Measurements from ENCODE around the gene BCAT1. TPM values are rescaled to one million over a fixed set of nuclear protein-coding genes. Genes with fewer than 3 reads are reported as not detected.
A peak's percentile ranks its signal among the peaks of the same experiment; 100 is the strongest.
"Not testable (repeated sequence)": the region's sequence is repeated elsewhere in the genome, so short reads cannot be mapped to it uniquely, and the experiment has no call there.

The BCAT1 gene
- total and polyA plus RNA-seq, 2 experiments from 2014 or later = 53.6 to 181 TPM

- no peak overlapping the region for H3K27ac Mint-ChIP-seq
- H3K27me3 ChIP-seq (ENCODE audit: insufficient read depth) = no peaks in the 10 kb centered on the region
Observed at GRCh38 chr12:24852420-24852819, 96.5 kb downstream of the BCAT1 start.

DNA sequence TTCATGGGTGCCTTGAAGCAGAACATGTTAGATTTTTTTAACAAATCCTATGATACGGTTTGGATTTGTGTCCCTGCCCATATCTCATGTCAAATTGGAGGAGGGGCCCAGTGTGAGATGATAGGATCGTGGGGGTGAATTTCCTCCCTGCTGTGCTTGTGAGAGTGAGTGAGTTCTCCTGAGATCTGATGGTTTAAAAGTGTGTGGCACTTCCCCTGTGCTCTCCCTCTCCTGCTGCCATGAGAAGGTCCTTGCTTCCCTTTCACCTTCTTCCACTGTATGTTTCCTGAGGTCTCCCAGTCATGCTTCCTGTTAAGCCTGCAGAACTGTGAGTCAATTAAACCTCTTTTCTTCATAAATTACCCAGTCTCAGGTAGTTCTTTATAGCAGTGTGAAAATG is 97.0 kb downstream of the BCAT1 start:
- H3K9me2 ChIP-seq (ENCODE audit: insufficient read depth); H3K27me3 ChIP-seq (ENCODE audit: insufficient read depth); H4K20me1 ChIP-seq (replicated peaks; ENCODE audit: insufficient read depth); H2AFZ ChIP-seq; H3K9me3 Mint-ChIP-seq; H3K4me3 Mint-ChIP-seq; H3K4me3 ChIP-seq; H3K4me2 ChIP-seq; H3K36me3 ChIP-seq (ENCODE audit: insufficient read depth); DNase-seq (ENCODE audit: low spot score); H3F3A ChIP-seq (replicated peaks; ENCODE audit: low read depth); H3K27ac Mint-ChIP-seq; H3K27me3 Mint-ChIP-seq (ENCODE audit: insufficient read depth, low read depth, poor library complexity); ATAC-seq; H3K27ac ChIP-seq (ENCODE audit: low read depth); H3K4me1 ChIP-seq (ENCODE audit: insufficient read depth): not testable (repeated sequence)
- peaks cover 24% of the 10 kb centered on the region for H3K79me2 ChIP-seq (replicated peaks; ENCODE audit: insufficient read depth)
- Mint-ChIP-seq H3K36me3 (ENCODE audit: low read depth) (peaks cover 72% of the 10 kb centered on the region), H3K4me1 (peaks cover 44% of the 10 kb centered on the region)

More at GRCh38 chr12:24852420-24852819, 96.5 kb downstream of the BCAT1 start:
- peaks cover 44% of the 10 kb centered on the region for H3K4me1 Mint-ChIP-seq
- peaks cover 10% of the 10 kb centered on the region; the same call in 1 of the 2 replicates for H3K4me1 ChIP-seq (ENCODE audit: insufficient read depth)
- no peak overlapping the region for H3K4me2 ChIP-seq
- H3K9me3 Mint-ChIP-seq = peaks cover 3% of the 10 kb centered on the region; the same call in 1 of the 3 replicates
- peaks cover 8% of the 10 kb centered on the region; the same call in 1 of the 2 replicates for H4K20me1 ChIP-seq (replicated peaks; ENCODE audit: insufficient read depth)
- H3K4me3 ChIP-seq = no peak overlapping the region
- no peaks in the 10 kb centered on the region for H3F3A ChIP-seq (replicated peaks; ENCODE audit: low read depth)
- H3K36me3 Mint-ChIP-seq (ENCODE audit: low read depth) = peaks cover 72% of the 10 kb centered on the region
- H3K9me2 ChIP-seq (ENCODE audit: insufficient read depth) = no peaks in the 10 kb centered on the region
- H3K27ac ChIP-seq (ENCODE audit: low read depth) = no peak overlapping the region
- peaks cover 4% of the 10 kb centered on the region; the same call in 1 of the 2 replicates for H3K36me3 ChIP-seq (ENCODE audit: insufficient read depth)
- H2AFZ ChIP-seq = no peak overlapping the region
- no peak overlapping the region for H3K4me3 Mint-ChIP-seq
- H3K27me3 Mint-ChIP-seq (ENCODE audit: insufficient read depth, low read depth, poor library complexity) = peaks cover 8% of the 10 kb centered on the region
- DNase-seq (ENCODE audit: low spot score) = no peak
- ATAC-seq = no peak
- peaks cover 20% of the 10 kb centered on the region for H3K79me2 ChIP-seq (replicated peaks; ENCODE audit: insufficient read depth)
- no peak for TF ChIP-seq CREB1 (CRISPR knock-in tag; IDR thresholded peaks at IDR 0.05; ENCODE audit: low read depth)
- TF ChIP-seq, protein P1, sequence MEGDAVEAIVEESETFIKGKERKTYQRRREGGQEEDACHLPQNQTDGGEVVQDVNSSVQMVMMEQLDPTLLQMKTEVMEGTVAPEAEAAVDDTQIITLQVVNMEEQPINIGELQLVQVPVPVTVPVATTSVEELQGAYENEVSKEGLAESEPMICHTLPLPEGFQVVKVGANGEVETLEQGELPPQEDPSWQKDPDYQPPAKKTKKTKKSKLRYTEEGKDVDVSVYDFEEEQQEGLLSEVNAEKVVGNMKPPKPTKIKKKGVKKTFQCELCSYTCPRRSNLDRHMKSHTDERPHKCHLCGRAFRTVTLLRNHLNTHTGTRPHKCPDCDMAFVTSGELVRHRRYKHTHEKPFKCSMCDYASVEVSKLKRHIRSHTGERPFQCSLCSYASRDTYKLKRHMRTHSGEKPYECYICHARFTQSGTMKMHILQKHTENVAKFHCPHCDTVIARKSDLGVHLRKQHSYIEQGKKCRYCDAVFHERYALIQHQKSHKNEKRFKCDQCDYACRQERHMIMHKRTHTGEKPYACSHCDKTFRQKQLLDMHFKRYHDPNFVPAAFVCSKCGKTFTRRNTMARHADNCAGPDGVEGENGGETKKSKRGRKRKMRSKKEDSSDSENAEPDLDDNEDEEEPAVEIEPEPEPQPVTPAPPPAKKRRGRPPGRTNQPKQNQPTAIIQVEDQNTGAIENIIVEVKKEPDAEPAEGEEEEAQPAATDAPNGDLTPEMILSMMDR (conservative IDR thresholded peaks at IDR 0.05; ENCODE audit: low read depth in 2 of 2) = peak in 1 of 2 experiments; percentile 48; a peak in 2 of 4 replicates

- H3K4me3 ChIP-seq = no peak overlapping the region
- H3K27ac Mint-ChIP-seq = peak overlapping the region; percentile 24; the same call in 1 of the 2 replicates
- no peaks in the 10 kb centered on the region for H3K9me3 Mint-ChIP-seq
- ATAC-seq (no peak), DNase-seq (ENCODE audit: low spot score) (no peak)
- peaks cover 27% of the 10 kb centered on the region for H3K79me2 ChIP-seq (replicated peaks; ENCODE audit: insufficient read depth)
- H3K36me3 ChIP-seq (ENCODE audit: insufficient read depth) = 0 out of 2 replicates have a peak, but pooled peaks cover 4% of the 10 kb centered on the region
- H3F3A ChIP-seq (replicated peaks; ENCODE audit: low read depth) = no peaks in the 10 kb centered on the region
- H3K27me3 ChIP-seq (ENCODE audit: insufficient read depth) = no peaks in the 10 kb centered on the region
- H3K4me3 Mint-ChIP-seq = no peak overlapping the region
- H3K9me2 ChIP-seq (ENCODE audit: insufficient read depth) = no peaks in the 10 kb centered on the region
- H3K4me1 ChIP-seq (ENCODE audit: insufficient read depth) = peaks cover 10% of the 10 kb centered on the region; the same call in 1 of the 2 replicates
- no peak overlapping the region for H3K27ac ChIP-seq (ENCODE audit: low read depth)
- TF ChIP-seq CREB1 (CRISPR knock-in tag; IDR thresholded peaks at IDR 0.05; ENCODE audit: low read depth) (no peak), STAT1 (IDR thresholded peaks at IDR 0.05; ENCODE audit: unreplicated experiment) (no peak), ETS1 (IDR thresholded peaks at IDR 0.05) (no peak), REST (IDR thresholded peaks at IDR 0.05; ENCODE audit: unreplicated experiment) (no peak), ZNF114 (CRISPR knock-in tag; IDR thresholded peaks at IDR 0.05) (no peak)
- TF ChIP-seq, protein P1 (conservative IDR thresholded peaks at IDR 0.05; ENCODE audit: low read depth in 2 of 2) = no peak
- peaks cover 8% of the 10 kb centered on the region for H3K27me3 Mint-ChIP-seq (ENCODE audit: insufficient read depth, low read depth, poor library complexity)
- H2AFZ ChIP-seq = no peak overlapping the region
- H3K4me1 Mint-ChIP-seq = peaks cover 43% of the 10 kb centered on the region
- no peak overlapping the region for H3K4me2 ChIP-seq
- peaks cover 69% of the 10 kb centered on the region for H3K36me3 Mint-ChIP-seq (ENCODE audit: low read depth)
- H4K20me1 ChIP-seq (replicated peaks; ENCODE audit: insufficient read depth) = peaks cover 8% of the 10 kb centered on the region
Observed at GRCh38 chr12:24851341-24851740, 97.6 kb downstream of the BCAT1 start.
